Measurements from ENCODE around the gene PRKAG2. TPM values are rescaled to one million over a fixed set of nuclear protein-coding genes. Genes with fewer than 3 reads are reported as not detected.
"Not testable (repeated sequence)": the region's sequence is repeated elsewhere in the genome, so short reads cannot be mapped to it uniquely, and the experiment has no call there.

Gene PRKAG2
- total RNA-seq, 1 donor from 2014 or later = 35.4 TPM

DNA sequence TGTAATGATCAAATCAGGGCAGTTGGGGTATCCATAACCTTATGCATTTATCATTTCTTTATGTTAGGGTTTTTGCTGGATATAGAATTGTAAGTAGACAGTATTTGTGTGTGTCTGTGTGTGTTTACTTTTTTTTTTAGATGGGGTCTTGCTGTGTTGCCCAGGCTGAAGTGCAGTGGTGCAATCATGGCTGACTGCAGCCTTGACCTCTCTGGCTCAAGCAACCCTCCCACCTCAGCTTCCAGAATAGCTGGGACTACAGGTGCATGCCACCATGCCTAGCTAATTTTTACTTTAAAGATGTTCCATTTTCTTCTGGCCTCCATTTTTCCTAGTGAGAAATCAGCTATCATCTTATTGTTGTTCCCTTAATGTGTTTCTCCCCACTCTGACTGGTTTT lies 347.1 kb downstream of the PRKAG2 start:
- Histone ChIP-seq H3K9me3 (peaks cover 16% of the 10 kb centered on the region), H3K27ac (no peak overlapping the region), H3K36me3 (no peaks in the 10 kb centered on the region), H3K4me1 (no peaks in the 10 kb centered on the region), H3K4me3 (no peak overlapping the region), H3K27me3 (ENCODE audit: low read depth) (no peaks in the 10 kb centered on the region)
- no peak for ATAC-seq
- intact Hi-C loops (cut with DNase I) = no loop called here
- no peak for DNase-seq
- TF ChIP-seq, protein P1, sequence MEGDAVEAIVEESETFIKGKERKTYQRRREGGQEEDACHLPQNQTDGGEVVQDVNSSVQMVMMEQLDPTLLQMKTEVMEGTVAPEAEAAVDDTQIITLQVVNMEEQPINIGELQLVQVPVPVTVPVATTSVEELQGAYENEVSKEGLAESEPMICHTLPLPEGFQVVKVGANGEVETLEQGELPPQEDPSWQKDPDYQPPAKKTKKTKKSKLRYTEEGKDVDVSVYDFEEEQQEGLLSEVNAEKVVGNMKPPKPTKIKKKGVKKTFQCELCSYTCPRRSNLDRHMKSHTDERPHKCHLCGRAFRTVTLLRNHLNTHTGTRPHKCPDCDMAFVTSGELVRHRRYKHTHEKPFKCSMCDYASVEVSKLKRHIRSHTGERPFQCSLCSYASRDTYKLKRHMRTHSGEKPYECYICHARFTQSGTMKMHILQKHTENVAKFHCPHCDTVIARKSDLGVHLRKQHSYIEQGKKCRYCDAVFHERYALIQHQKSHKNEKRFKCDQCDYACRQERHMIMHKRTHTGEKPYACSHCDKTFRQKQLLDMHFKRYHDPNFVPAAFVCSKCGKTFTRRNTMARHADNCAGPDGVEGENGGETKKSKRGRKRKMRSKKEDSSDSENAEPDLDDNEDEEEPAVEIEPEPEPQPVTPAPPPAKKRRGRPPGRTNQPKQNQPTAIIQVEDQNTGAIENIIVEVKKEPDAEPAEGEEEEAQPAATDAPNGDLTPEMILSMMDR (IDR thresholded peaks at IDR 0.05) = no peak

DNA sequence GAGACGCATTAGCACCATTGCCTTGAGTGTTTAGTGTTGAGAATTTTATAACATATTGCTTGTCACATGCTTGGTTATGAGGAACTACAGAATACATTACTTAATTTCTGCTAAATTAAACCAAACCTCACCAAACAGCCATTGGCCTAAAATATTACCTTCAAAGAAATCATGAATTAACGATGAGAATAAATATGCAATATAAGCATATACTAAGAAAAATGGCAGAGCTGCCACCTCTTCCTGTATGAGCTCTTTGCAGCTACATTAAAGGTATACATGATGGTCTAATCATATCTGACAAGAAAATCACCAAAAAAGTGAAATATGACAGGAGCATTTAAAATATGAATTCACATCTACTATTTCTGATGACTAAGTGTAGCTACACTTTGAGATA lies 352.1 kb downstream of the PRKAG2 start:
- Histone ChIP-seq H3K27me3 (ENCODE audit: low read depth) (no peaks in the 10 kb centered on the region), H3K4me1 (peaks cover 9% of the 10 kb centered on the region), H3K4me3 (no peak overlapping the region), H3K27ac (no peak overlapping the region), H3K9me3 (peaks cover 3% of the 10 kb centered on the region), H3K36me3 (no peaks in the 10 kb centered on the region)
- ATAC-seq (no peak), DNase-seq (no peak)
- intact Hi-C loops (cut with DNase I) = no loop called here
- TF ChIP-seq, protein P1 (IDR thresholded peaks at IDR 0.05) = no peak

DNA sequence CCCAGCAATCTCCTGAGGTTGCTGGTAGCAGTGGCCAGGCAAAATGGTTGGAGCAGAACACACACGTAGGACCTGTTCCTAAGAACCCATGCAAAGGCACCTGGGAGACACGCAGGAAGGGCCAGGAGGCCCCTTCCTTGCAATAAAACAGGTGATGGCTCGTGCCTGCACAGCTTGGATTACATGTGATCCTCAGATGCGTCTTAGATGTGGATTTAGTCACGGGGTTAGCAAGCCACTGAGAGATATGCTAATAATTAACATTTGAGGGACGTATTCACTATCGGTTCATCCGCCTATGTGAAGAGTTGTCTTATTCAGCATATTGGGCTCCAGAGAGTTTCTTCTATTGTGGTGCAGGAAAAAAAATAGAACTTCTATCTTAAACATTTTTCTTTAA lies 352.6 kb downstream of the PRKAG2 start:
- intact Hi-C loops (cut with DNase I) = no loop called here
- DNase-seq = no peak
- ATAC-seq = no peak
- Histone ChIP-seq H3K4me3 (no peak overlapping the region), H3K27ac (no peak overlapping the region), H3K27me3 (ENCODE audit: low read depth) (no peaks in the 10 kb centered on the region), H3K4me1 (peaks cover 9% of the 10 kb centered on the region), H3K36me3 (no peaks in the 10 kb centered on the region), H3K9me3 (no peaks in the 10 kb centered on the region)
- TF ChIP-seq, protein P1 (IDR thresholded peaks at IDR 0.05) = no peak

DNA sequence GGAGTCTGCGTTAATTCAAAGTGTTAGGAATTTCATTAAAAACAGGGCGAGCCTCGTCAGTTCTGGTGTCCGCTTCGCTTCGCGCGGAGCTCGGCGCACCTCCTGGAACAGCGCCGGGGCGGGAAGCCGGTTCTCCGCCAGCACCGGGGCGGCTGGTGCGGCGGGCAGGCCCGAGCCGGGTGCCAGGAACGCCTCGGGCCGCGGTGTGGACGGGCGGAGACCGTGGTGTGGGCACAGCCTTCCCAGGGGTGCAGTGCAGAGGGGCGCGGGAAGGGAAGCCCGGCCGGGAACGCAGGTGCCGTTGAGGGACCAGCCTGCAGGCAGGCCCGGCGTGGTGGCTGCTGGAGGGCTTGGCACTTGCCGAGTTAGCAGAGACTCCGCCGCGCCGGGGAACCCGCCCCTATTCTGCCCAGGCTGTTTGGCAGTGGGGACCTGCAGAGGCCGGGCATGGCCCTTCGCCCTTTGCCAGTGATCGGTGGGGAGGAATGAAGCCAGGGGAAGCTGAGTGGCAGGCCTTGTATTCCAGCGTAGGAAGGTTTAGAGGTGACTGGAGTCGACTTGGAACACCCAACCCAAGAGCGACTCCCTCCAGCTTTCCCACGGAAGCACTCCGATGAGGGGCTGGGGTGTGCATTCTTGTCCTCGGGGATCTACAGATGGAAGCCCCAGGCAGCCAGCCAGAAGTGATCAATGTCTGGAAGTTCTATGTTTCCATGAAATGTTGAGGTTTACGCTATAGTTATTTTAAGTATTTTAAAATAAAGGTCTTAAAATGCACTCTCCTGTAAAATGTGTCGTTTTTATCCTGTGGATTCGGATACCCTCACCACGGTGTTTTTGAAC lies 356.3 kb downstream of the PRKAG2 start:
- Histone ChIP-seq H3K9me3 (no peaks in the 10 kb centered on the region), H3K27me3 (ENCODE audit: low read depth) (no peaks in the 10 kb centered on the region), H3K4me3 (peak overlapping the region; percentile 75), H3K4me1 (peaks cover 37% of the 10 kb centered on the region), H3K27ac (peak overlapping the region; percentile 97), H3K36me3 (no peaks in the 10 kb centered on the region)
- DNase-seq = peak; percentile 79
- intact Hi-C loops (cut with DNase I) = no loop called here
- peak; percentile 18 to 36 for ATAC-seq
- TF ChIP-seq, protein P1 (IDR thresholded peaks at IDR 0.05) = no peak

DNA sequence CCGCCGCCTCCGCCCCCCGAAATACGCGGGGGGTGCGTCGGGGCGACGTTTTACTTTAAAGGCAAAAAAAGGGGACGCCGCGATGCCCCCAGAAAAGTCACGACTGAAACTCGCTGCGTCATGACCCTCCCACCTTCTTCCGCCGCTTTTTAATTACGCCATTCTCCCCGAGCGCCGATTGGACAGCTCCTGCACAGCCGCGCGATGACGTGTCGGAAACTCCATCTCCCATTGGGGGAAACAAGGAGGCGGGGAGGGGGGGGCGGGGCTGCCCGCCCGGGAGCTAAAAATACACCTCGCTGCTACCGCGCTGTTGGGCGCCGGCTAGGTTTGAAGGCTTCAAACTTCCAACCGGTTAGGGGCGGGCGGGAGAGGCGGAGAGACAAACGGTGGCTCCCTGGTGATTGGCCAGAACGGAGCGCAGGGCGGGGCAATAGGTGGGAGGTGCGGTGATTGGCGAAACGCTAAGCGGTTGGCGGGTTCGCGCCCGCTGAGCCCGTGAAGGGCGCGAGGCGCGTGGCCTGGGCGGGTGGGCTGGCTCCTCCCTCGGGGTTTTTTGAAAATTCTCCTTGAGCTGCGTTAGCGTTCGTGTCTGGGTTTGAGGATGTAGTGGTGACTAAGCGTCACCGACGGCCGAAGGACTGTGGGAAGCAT lies 357.0 kb downstream of the PRKAG2 start, which contains the start of gene RHEB:
Gene RHEB (minus strand): TSS at position 131 of the 654 bp plus-strand sequence. CDS start 384 bp downstream, outside the sequence.
- H3K27ac ChIP-seq = peak within 1 kb of the TSS; percentile 97
- peak; percentile 96 to 97 for ATAC-seq
- TF ChIP-seq, protein P1 (IDR thresholded peaks at IDR 0.05) = no peak

DNA sequence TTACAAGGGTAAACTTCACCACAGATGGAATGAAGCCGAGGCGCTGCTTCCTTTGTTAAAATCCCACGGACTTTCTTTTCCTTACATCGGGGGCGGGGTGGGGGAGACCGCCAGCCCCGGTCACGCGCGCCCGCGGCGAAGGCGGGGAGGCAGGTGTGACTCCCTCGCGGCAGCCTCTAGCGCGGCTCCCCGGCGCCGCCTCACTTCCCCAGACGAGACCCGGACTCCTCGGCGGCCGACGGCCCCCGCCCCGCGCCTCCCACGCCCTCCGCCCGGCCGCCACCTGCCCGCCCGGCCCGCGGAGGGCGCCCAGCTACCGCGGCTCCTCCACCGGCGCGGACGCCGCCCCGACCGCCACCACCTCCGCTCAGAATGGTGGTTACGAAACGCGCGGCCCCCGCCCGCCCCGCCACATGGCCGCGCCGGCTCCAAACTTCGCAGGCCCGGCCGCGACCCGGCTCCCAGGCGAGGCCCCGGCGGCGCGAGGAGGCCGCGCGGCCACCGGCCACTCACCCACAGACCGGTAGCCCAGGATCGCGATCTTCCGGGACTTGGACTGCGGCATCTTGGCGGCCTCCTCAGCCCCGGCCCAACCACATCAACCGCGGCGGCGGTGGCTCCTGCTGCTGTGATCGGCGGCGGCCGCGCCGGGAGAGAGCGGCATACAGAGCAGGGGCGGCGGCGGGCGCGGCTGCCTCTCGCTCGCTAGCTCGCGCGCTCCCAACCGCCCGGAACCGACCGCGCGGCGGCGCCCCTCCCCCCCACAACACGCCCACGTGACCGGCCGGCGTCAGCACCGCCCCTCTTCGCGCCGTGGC lies 357.8 kb downstream of the PRKAG2 start:
- H3K36me3 ChIP-seq; H3K9me3 ChIP-seq; intact Hi-C loops (cut with DNase I); H3K27me3 ChIP-seq (ENCODE audit: low read depth): not testable (repeated sequence)
- H3K27ac ChIP-seq = peak overlapping the region; percentile 97
- ATAC-seq (peak; percentile 90 to 93), DNase-seq (peak; percentile 74)
- H3K4me3 ChIP-seq = peak overlapping the region; percentile 75
- H3K4me1 ChIP-seq = peaks cover 50% of the 10 kb centered on the region

More for the DNA sequence above, 357.0 kb downstream of the PRKAG2 start, which contains the start of gene RHEB:
- DNase-seq = peak; percentile 98
- H3K4me1 ChIP-seq = peaks cover 45% of the 10 kb centered on the region
- no peaks in the 10 kb centered on the region for H3K9me3 ChIP-seq
- no peaks in the 10 kb centered on the region for H3K36me3 ChIP-seq
- intact Hi-C loops (cut with DNase I) = no loop called here
- H3K27me3 ChIP-seq (ENCODE audit: low read depth) = no peaks in the 10 kb centered on the region
- peak within 1 kb of the TSS; percentile 75 for H3K4me3 ChIP-seq

Data from lower lobe of right lung (tissue), 2 donors.